Thymus (tissue), 11 donors: ENCODE data around the gene PCDHB12. TPM values are rescaled to one million over a fixed set of nuclear protein-coding genes. Genes with fewer than 3 reads are reported as not detected.
"Not testable (repeated sequence)": the region's sequence is repeated elsewhere in the genome, so short reads cannot be mapped to it uniquely, and the experiment has no call there.

Experiments
- DNase-seq, 9 donors: peaks; one replicate each; pipeline ENCODE4 v3.0.0-alpha.2; 2013; ENCODE audit warnings: low spot score in 9 of 9, low read depth in 6 of 9, missing footprints in 1 of 9
- H3K27ac ChIP-seq, 2 donors: one replicate each; pipeline ENCODE4 v1.5.1; 2013; ENCODE audit warnings: control low read depth in 1 of 2, low read depth in 1 of 2, low read length in 1 of 2, mild to moderate bottlenecking in 1 of 2, moderate library complexity in 1 of 2
- H3K27me3 ChIP-seq, 2 donors: one replicate each; pipeline ENCODE4 v1.5.1; 2013; ENCODE audit warnings: low read length in 1 of 2; ENCODE audit not compliant: control insufficient read depth in 2 of 2, insufficient read depth in 1 of 2
- H3K36me3 ChIP-seq, 2 donors: one replicate each; pipeline ENCODE4 v1.5.1; 2013; ENCODE audit warnings: low read length in 1 of 2, mild to moderate bottlenecking in 1 of 2, moderate library complexity in 1 of 2; ENCODE audit not compliant: control insufficient read depth in 2 of 2, insufficient read depth in 2 of 2
- H3K4me1 ChIP-seq, 2 donors: one replicate each; pipeline ENCODE4 v1.5.1; 2013; ENCODE audit warnings: low read length in 2 of 2; ENCODE audit not compliant: control insufficient read depth in 2 of 2, insufficient read depth in 2 of 2
- H3K4me3 ChIP-seq, 2 donors: one replicate each; pipeline ENCODE4 v1.5.1; 2013; ENCODE audit warnings: low read length in 2 of 2, control low read depth in 1 of 2, mild to moderate bottlenecking in 1 of 2
- H3K9me3 ChIP-seq, 2 donors: one replicate each; pipeline ENCODE4 v1.5.1; 2013; ENCODE audit warnings: low read length in 1 of 2, mild to moderate bottlenecking in 1 of 2; ENCODE audit not compliant: control insufficient read depth in 2 of 2, insufficient read depth in 1 of 2
- WGBS: extraction: QIAGEN DNeasy Blood & Tissue Kit; methylation state at CpG from one replicate; pipeline ENCODE4 v1.1.7; 2013; 5-methylcytosine and 5-hydroxymethylcytosine counted together
- polyA plus RNA-seq: library from polyadenylated mRNA; stranded (reverse); fragments of 200-250 nt; gene quantifications from one replicate; pipeline ENCODE4 v1.2.3, GENCODE V29; 2013
- total RNA-seq: library from RNA; stranded (reverse); fragments of 120-200 nt; gene quantifications from one replicate; pipeline ENCODE4 v1.2.4, GENCODE V29; 2013
- donor health status: healthy.

The PCDHB12 gene
- total and polyA plus RNA-seq, 2 donors, result 0.18 to 0.19 TPM

DNA sequence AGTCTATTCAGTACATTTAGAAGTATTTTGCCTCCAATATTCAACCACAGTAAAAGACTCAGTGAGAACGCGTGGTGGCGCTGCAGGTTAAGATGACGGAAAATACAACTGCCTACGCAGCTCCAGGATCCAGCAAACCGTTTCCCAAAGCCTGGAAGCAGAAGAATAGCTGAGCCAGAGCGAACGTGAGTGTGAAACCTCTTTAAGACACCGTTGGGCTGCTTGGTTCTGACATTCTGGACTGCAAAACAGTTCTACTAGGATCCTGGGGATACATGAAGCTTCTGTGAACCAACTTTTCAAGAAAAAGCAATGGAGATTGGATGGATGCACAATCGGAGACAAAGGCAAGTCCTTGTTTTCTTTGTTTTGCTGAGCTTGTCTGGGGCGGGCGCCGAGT is 26.3 kb upstream of the PCDHB12 start, which contains the start of gene PCDHB16:
Gene PCDHB16 (plus strand): TSS at position 140 of the 400 bp plus-strand sequence. CDS start 173 bp downstream, at position 313.
- no peak within 1 kb of the TSS for H3K4me3 ChIP-seq
- H3K36me3 ChIP-seq, result no peaks in the 10 kb centered on the region
- H3K9me3 ChIP-seq, result peaks cover 2 to 8% of the 10 kb centered on the region in 2 donors
- DNase-seq, result no peak
- peaks cover 0 to 37% of the 10 kb centered on the region in 2 donors for H3K27me3 ChIP-seq
- H3K27ac ChIP-seq, result no peak within 1 kb of the TSS
- H3K4me1 ChIP-seq, result no peaks in the 10 kb centered on the region
- 23% methylated on average over 13 of the region's 13 CpGs for WGBS

DNA sequence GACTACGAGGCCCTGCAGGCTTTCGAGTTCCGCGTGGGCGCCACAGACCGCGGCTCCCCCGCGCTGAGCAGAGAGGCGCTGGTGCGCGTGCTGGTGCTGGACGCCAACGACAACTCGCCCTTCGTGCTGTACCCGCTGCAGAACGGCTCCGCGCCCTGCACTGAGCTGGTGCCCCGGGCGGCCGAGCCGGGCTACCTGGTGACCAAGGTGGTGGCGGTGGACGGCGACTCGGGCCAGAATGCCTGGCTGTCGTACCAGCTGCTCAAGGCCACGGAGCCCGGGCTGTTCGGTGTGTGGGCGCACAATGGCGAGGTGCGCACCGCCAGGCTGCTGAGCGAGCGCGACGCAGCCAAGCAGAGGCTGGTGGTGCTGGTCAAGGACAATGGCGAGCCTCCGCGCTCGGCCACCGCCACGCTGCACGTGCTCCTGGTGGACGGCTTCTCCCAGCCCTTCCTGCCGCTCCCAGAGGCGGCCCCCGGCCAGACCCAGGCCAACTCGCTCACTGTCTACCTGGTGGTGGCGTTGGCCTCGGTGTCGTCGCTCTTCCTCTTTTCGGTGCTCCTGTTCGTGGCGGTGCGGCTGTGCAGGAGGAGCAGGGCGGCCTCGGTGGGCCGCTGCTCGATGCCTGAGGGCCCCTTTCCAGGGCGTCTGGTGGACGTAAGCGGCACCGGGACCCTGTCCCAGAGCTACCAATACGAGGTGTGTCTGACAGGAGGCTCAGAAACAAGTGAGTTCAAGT is 24.2 kb upstream of the PCDHB12 start:
- not testable (repeated sequence) for DNase-seq, H3K4me1 ChIP-seq, H3K4me3 ChIP-seq, H3K27ac ChIP-seq, H3K9me3 ChIP-seq, H3K36me3 ChIP-seq
- peaks cover 0 to 37% of the 10 kb centered on the region in 2 donors for H3K27me3 ChIP-seq
- WGBS, result 46% methylated on average over 46 of the region's 69 CpGs

DNA sequence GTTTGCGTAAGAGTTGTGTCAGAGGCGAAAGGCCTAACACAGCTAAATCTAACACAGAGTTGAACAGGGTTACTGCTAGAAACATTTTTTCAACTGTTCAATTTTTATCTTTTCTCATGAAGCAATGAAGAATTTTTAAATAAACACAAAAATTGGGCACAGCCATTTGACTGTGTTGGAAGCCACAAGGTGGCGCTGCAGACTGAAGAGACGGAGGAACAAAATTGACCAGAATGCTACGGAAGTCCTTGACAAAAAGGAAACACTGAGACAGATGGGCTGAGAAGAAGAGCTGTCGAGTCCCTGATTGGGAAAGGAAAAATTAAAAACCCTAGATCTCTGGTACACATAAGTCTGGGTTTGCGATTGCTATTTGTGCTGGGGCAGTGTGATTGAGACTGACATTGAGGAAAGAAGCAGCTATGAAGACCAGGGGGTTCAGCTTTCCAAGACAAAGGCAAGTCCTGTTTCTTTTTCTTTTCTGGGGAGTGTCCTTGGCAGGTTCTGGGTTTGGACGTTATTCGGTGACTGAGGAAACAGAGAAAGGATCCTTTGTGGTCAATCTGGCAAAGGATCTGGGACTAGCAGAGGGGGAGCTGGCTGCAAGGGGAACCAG is 21.5 kb upstream of the PCDHB12 start, which contains the start of gene PCDHB9:
Gene PCDHB9 (plus strand): TSS at position 265 of the 616 bp plus-strand sequence. CDS start 158 bp downstream, at position 423.
- H3K9me3 ChIP-seq, result peaks cover 2 to 8% of the 10 kb centered on the region in 2 donors
- no peak within 1 kb of the TSS for H3K4me3 ChIP-seq

DNA sequence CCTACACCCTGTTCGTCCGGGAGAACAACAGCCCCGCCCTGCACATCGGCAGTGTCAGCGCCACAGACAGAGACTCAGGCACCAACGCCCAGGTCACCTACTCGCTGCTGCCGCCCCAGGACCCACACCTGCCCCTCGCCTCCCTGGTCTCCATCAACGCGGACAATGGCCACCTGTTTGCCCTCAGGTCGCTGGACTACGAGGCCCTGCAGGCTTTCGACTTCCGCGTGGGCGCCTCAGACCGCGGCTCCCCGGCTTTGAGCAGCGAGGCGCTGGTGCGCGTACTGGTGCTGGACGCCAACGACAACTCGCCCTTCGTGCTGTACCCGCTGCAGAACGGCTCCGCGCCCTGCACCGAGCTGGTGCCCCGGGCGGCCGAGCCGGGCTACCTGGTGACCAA is 19.8 kb upstream of the PCDHB12 start:
- H3K27me3 ChIP-seq, result peaks cover 0 to 27% of the 10 kb centered on the region in 2 donors

More for the DNA sequence above, 21.5 kb upstream of the PCDHB12 start, which contains the start of gene PCDHB9:
- Histone ChIP-seq H3K4me1 (no peaks in the 10 kb centered on the region), H3K36me3 (no peaks in the 10 kb centered on the region), H3K27me3 (peaks cover 0 to 38% of the 10 kb centered on the region in 2 donors), H3K27ac (no peak within 1 kb of the TSS)
- peak in 2 of 9 donors; percentile 4 to 18 for DNase-seq
- 21% methylated on average over 9 of the region's 9 CpGs for WGBS

DNA sequence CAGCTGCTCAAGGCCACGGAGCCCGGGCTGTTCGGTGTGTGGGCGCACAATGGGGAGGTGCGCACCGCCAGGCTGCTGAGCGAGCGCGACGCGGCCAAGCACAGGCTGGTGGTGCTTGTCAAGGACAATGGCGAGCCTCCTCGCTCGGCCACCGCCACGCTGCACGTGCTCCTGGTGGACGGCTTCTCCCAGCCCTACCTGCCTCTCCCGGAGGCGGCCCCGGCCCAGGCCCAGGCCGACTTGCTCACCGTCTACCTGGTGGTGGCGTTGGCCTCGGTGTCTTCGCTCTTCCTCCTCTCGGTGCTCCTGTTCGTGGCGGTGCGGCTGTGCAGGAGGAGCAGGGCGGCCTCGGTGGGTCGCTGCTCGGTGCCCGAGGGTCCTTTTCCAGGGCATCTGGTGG is 19.4 kb upstream of the PCDHB12 start:
- not testable (repeated sequence) for H3K4me1 ChIP-seq, DNase-seq, H3K4me3 ChIP-seq, H3K36me3 ChIP-seq, H3K27ac ChIP-seq, H3K9me3 ChIP-seq
- peaks cover 0 to 26% of the 10 kb centered on the region in 2 donors for H3K27me3 ChIP-seq
- 39% methylated on average over 31 of the region's 35 CpGs for WGBS

More for the DNA sequence above, 19.8 kb upstream of the PCDHB12 start:
- not testable (repeated sequence) for H3K4me1 ChIP-seq, H3K4me3 ChIP-seq, H3K9me3 ChIP-seq, DNase-seq, H3K27ac ChIP-seq, H3K36me3 ChIP-seq
- 45% methylated on average over 28 of the region's 37 CpGs for WGBS

DNA sequence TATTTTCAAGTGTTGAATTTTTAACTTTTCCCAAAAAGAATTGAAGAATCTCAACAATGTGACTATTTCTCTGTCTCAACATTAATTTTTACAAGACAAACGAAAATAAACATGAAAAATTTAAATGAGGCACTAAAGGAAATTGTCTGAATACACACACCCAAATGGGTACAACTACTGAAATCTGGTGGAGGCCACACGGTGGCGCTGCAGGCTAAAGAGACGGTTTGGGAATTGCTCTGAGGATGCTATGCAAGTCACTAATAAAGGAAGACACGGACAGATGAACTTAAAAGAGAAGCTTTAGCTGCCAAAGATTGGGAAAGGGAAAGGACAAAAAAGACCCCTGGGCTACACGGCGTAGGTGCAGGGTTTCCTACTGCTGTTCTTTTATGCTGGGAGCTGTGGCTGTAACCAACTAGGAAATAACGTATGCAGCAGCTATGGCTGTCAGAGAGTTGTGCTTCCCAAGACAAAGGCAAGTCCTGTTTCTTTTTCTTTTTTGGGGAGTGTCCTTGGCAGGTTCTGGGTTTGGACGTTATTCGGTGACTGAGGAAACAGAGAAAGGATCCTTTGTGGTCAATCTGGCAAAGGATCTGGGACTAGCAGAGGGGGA is 16.3 kb upstream of the PCDHB12 start, which contains the start of gene PCDHB10:
Gene PCDHB10 (plus strand): TSS at position 244 of the 616 bp plus-strand sequence. CDS start 200 bp downstream, at position 444.
- WGBS, result 12% methylated on average over 10 of the region's 10 CpGs
- H3K9me3 ChIP-seq, result no peaks in the 10 kb centered on the region
- no peaks in the 10 kb centered on the region for H3K36me3 ChIP-seq
- no peaks in the 10 kb centered on the region for H3K4me1 ChIP-seq
- H3K27ac ChIP-seq, result no peak within 1 kb of the TSS
- no peak within 1 kb of the TSS for H3K4me3 ChIP-seq
- peak in 1 of 9 donors; percentile 4 for DNase-seq
- peaks cover 0 to 17% of the 10 kb centered on the region in 2 donors for H3K27me3 ChIP-seq

DNA sequence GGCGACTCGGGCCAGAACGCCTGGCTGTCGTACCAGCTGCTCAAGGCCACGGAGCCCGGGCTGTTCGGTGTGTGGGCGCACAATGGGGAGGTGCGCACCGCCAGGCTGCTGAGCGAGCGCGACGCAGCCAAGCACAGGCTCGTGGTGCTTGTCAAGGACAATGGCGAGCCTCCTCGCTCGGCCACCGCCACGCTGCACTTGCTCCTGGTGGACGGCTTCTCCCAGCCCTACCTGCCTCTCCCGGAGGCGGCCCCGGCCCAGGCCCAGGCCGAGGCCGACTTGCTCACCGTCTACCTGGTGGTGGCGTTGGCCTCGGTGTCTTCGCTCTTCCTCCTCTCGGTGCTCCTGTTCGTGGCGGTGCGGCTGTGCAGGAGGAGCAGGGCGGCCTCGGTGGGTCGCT is 14.2 kb upstream of the PCDHB12 start:
- not testable (repeated sequence) for H3K36me3 ChIP-seq, H3K9me3 ChIP-seq, H3K4me3 ChIP-seq, DNase-seq, H3K27ac ChIP-seq, H3K4me1 ChIP-seq
- peaks cover 0 to 11% of the 10 kb centered on the region in 2 donors for H3K27me3 ChIP-seq
- 32% methylated on average over 20 of the region's 37 CpGs for WGBS

DNA sequence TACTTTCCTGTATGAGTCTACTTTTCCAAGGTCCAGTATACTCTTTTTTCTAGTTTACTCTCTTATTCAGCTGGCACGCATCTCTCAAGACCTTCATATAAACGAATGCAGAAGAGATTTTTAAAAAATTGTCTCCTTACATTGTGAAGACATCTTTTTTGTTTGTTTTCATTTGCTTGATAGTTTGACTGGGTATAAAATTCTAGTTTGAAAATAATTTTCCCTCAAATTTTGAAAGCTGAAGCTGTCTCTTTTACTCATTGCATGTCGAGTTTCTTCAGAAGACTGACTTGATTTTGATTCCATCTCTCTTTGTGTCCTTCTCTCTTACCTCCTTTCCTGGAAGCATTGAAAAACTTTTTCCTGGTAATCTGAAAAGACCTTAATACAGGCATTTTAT is 12.2 kb upstream of the PCDHB12 start:
- Histone ChIP-seq H3K36me3 (no peaks in the 10 kb centered on the region), H3K27me3 (peaks cover 0 to 14% of the 10 kb centered on the region in 2 donors), H3K4me1 (no peaks in the 10 kb centered on the region), H3K4me3 (no peak overlapping the region), H3K9me3 (peaks cover 0 to 4% of the 10 kb centered on the region in 2 donors), H3K27ac (no peak overlapping the region)
- no peak for DNase-seq
- WGBS, result 42% methylated on average over 3 of the region's 3 CpGs
